ENCODE measurements around the gene EXOC4. TPM values are rescaled to one million over a fixed set of nuclear protein-coding genes. Genes with fewer than 3 reads are reported as not detected.

EXOC4 gene
- total RNA-seq, 3 donors from 2014 or later, result 63.9 to 90.2 (median 89.5) TPM

DNA sequence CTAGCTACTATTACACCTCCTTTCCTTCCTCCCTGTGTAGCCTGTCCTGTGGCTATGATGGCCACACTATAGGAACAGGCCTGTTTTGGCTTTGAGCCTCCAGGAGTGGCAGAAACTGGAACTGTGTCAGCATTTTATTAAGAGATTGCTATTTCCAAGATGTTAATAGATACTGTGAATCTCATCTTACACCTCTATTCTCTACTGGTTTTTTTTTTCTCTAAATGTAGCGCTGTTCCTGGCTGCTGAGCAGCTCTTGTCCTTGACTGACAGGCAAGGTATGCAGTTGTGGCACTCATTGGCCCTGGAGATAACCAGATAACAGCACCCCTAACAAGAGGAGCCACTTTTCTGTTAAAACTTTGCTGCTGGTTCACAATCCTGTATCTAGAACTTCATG is 119.5 kb downstream of the EXOC4 start:
- DNase-seq (no peak), ATAC-seq (no peak)
- TF ChIP-seq, protein P1, sequence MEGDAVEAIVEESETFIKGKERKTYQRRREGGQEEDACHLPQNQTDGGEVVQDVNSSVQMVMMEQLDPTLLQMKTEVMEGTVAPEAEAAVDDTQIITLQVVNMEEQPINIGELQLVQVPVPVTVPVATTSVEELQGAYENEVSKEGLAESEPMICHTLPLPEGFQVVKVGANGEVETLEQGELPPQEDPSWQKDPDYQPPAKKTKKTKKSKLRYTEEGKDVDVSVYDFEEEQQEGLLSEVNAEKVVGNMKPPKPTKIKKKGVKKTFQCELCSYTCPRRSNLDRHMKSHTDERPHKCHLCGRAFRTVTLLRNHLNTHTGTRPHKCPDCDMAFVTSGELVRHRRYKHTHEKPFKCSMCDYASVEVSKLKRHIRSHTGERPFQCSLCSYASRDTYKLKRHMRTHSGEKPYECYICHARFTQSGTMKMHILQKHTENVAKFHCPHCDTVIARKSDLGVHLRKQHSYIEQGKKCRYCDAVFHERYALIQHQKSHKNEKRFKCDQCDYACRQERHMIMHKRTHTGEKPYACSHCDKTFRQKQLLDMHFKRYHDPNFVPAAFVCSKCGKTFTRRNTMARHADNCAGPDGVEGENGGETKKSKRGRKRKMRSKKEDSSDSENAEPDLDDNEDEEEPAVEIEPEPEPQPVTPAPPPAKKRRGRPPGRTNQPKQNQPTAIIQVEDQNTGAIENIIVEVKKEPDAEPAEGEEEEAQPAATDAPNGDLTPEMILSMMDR (IDR thresholded peaks at IDR 0.05), result no peak
- no peak overlapping the region for H3K4me3 ChIP-seq
- H3K36me3 ChIP-seq (ENCODE audit: low read depth), result no peaks in the 10 kb centered on the region
- no peaks in the 10 kb centered on the region for H3K9me3 ChIP-seq
- intact Hi-C loops (cut with DNase I, micrococcal nuclease), result no loop called here
- no peaks in the 10 kb centered on the region for H3K4me1 ChIP-seq (ENCODE audit: low read depth)

DNA sequence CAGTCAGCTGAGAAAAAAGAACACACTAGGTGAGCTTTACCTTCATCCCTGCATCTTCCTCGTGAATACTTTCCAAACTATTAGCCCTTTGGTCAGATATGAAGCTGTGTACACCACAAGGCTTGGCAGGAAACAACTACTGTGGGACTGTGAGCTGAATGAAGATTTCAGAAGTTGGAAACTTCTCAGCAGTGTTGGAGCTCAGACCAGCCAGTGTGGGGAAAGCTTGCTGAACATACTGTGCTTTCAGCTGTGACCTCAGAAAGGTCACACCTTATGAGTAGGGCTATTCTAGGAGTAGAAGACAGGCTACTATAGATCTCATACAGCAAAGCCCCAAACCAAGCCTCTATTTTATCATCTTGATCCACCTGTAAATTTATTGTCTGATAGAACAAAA is 123.6 kb downstream of the EXOC4 start:
- no peaks in the 10 kb centered on the region for H3K4me1 ChIP-seq (ENCODE audit: low read depth)
- TF ChIP-seq, protein P1 (IDR thresholded peaks at IDR 0.05), result no peak
- no peak for ATAC-seq
- H3K36me3 ChIP-seq (ENCODE audit: low read depth), result no peaks in the 10 kb centered on the region
- no peak overlapping the region for H3K4me3 ChIP-seq
- intact Hi-C loops (cut with DNase I, micrococcal nuclease), result no loop called here
- no peak for DNase-seq
- H3K9me3 ChIP-seq, result no peaks in the 10 kb centered on the region

DNA sequence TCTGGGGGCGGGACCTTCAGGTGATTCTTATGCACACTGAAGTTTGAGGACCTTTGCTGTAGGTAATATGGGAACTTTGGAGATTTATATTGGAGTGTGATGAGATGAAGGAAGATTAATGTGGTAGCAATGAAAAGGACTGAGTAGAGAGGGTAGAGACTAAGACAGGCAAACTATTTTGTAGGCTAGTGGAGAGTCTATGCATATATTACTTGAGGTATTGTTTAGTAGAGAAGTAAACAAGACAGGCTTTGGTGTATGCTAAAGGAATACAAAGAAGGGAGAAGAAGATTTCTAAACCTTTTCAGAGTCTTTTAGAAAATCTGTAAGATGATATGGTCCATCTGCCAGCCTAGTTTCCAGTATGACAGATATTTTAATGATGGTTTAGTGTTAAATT is 129.1 kb downstream of the EXOC4 start:
- ATAC-seq, result no peak
- Histone ChIP-seq H3K9me3 (no peaks in the 10 kb centered on the region), H3K4me3 (no peak overlapping the region), H3K4me1 (ENCODE audit: low read depth) (no peaks in the 10 kb centered on the region), H3K36me3 (ENCODE audit: low read depth) (no peaks in the 10 kb centered on the region)
- DNase-seq, result no peak
- intact Hi-C loops (cut with DNase I, micrococcal nuclease), result no loop called here
- TF ChIP-seq, protein P1 (IDR thresholded peaks at IDR 0.05), result no peak

DNA sequence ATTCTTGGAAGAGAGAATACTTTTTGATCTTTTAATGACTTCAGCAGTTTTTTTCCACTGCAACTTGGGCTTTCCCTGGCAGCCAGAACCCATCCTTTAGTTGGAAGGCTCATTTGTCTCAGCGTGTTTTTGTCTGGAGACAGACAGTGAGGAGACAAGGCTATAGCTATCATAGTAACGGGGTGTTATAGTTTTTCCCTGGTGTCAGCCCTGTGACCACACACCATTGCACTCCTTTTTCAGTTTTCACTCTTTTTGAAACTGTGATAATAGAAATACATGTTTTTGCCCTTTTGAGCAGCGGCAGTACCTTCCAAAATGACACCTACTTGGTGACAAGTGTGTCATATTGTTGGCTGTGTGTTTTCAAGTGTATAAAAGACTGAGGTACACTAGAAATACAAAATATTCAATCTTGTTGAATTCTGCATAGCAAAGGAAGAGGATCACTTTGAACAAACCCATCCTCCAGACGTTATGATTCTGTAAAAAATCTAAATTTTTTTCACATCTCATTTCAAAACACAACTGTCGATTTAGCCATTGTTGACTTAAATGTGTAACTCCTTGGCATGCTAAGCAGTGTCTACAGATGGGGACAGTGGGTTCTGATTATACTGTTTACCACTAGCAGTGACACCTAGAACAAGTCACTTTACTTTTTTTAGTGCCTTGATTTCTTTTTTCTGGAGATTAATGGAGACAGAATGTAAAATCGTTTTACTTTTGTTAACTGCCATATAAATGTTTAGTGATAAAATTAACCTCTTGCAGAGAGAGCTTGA is 130.1 kb downstream of the EXOC4 start:
- Histone ChIP-seq H3K4me1 (ENCODE audit: low read depth) (no peaks in the 10 kb centered on the region), H3K9me3 (no peaks in the 10 kb centered on the region), H3K36me3 (ENCODE audit: low read depth) (no peaks in the 10 kb centered on the region), H3K4me3 (no peak overlapping the region)
- DNase-seq (no peak), ATAC-seq (no peak)
- intact Hi-C loops (cut with DNase I, micrococcal nuclease), result no loop called here
- TF ChIP-seq, protein P1 (IDR thresholded peaks at IDR 0.05), result no peak

DNA sequence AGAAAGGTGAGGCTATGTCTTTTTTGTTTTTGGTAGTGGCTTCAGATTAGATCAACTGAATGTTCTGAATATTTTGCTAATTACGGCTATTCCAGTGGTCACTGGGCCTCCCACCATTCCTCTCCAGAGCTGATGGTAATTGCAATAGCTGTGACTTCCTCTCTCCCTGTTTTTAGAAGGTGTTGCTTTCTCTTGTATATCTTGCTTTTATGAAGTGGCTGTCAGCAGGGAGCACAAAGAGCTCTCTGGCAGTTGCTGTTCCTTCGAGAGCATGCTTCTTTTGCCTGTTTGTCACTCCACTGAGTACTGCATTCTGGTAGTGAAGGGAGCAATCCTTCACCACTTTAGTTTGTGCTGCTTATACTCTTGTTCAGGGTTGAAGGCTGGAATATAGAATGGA is 133.3 kb downstream of the EXOC4 start:
- Histone ChIP-seq H3K9me3 (no peaks in the 10 kb centered on the region), H3K4me3 (no peak overlapping the region), H3K4me1 (ENCODE audit: low read depth) (no peaks in the 10 kb centered on the region), H3K36me3 (ENCODE audit: low read depth) (no peaks in the 10 kb centered on the region)
- TF ChIP-seq, protein P1 (IDR thresholded peaks at IDR 0.05), result no peak
- intact Hi-C loops (cut with DNase I, micrococcal nuclease), result no loop called here
- DNase-seq (no peak), ATAC-seq (no peak)

Data from mucosa of descending colon (tissue), 3 donors.